GM18909 (cell line): ENCODE results near the gene BCL7B.
"Not testable (repeated sequence)": the region's sequence is repeated elsewhere in the genome, so short reads cannot be mapped to it uniquely, and the experiment has no call there.

Experiments used
- ATAC-seq: cut with Tn5 transposase; IDR thresholded peaks from one replicate; pipeline ENCODE4 v1.9.1; 2021; ENCODE audit warnings: mild to moderate bottlenecking; ENCODE audit not compliant: unreplicated experiment, poor library complexity

Gene BCL7B

DNA sequence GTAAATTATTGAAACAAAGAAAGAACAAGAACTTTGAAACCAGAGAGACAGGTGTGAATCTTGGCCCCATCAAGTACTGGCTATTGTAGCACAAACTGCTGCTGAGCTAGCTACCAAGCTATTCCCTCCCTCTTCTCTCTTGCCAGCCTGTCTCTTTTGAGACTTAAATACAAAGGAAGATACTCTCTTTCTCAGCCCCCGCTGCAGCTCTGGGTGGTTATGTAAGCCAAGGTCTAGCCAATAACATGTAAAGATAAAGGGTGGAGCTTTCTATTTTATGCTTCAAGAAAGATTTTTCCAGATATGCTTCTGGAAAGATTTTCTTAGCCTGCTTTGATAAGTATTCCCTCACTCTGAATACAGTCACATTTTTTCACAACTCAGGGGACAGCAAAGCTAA, 52.6 kb downstream of the BCL7B start:
- ATAC-seq: no peak

DNA sequence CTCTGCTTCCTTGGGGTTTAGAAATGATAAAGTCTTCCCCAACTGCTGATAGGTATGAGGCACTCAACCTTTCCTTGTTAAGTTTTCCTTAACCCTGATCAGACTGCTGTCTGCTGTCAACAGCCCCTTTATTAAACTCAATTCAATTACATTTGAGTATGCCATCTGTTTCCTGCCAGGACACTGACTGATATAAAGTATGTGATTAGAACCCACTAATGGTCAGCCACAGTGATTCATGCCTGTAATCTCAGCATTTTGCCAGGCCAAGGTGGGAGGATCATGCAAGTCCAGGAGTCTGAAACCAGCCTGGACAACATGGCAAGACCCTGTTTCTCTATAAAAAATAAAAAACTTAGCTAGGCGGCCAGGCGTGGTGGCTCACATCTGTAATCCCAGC, 53.5 kb downstream of the BCL7B start:
- ATAC-seq: no peak

GRCh38 chr7:73503229-73503628, 54.3 kb downstream of the BCL7B start:
- no peak for ATAC-seq

DNA sequence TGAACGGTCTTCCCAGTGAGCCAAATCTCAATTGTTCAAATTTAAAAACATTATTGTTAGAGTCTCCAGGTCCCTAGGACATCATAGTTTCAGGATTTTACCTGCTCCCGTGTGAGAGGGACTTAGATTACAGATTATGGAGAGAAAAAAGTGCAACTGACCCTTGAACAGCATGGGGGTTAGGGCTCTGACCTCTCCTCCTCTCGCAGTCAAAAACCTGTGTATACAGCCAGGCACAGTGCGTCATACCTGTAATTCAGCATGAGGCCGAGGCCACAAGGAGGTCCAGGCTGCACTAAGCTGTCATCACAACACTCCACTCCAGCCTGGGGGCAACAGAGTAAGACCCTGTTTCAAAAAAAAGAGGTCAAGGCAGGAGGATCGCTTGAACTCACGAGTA, 60.9 kb downstream of the BCL7B start:
- ATAC-seq: no peak

GRCh38 chr7:73495507-73495906, 62.0 kb downstream of the BCL7B start:
- not testable (repeated sequence) for ATAC-seq

DNA sequence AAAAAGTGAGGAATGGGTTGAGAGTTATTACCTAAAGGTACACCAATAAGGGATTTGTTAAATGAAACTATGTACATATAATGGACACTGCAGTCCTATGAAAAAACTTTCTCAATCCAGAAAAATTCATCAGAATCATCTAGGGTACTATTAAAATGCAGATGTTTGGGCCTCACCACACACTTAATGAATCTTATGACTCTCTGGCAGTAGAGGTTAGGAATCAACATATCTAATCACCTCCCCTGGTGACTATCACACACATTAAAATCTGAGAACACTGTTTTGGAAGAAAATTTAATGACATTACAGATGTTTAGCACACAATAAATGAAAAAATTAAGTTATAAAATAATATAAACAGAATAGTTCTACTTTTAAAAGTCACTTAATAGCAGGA, 67.5 kb downstream of the BCL7B start:
- ATAC-seq: no peak

DNA sequence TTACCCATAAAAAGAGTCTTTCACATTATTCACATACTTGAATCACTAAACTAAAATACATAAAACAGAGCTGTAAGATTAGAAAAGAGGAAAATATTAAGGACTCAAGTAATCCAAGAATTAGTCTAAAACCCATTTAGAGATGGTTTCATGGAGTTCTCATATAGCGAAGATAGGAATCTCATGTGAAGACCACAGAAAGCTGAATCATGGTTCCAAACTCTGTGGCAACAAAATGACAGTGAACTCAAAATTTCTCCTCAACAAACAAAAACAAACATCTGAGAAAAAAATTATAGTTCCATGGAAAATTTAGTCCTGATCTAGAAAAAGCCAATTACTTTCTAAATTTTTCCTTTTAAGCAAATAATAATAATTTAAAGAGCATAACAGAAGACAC, 70.0 kb downstream of the BCL7B start:
- no peak for ATAC-seq
